ENCODE results near the gene CTNNA2.

- no peak for TF ChIP-seq POLR2A (IDR thresholded peaks at IDR 0.05)
- TF ChIP-seq CTCF (IDR thresholded peaks at IDR 0.05): no peak
- TF ChIP-seq POLR2AphosphoS5 (IDR thresholded peaks at IDR 0.05): no peak
- no peak for TF ChIP-seq EP300 (IDR thresholded peaks at IDR 0.05; ENCODE audit: low read depth)
These were observed 1078.4 kb downstream of the CTNNA2 start for GRCh38 chr2:80591233-80591632.

All from transverse colon (tissue), 4 donors.